ENCODE data around the gene GPC3.

Gene GPC3

DNA sequence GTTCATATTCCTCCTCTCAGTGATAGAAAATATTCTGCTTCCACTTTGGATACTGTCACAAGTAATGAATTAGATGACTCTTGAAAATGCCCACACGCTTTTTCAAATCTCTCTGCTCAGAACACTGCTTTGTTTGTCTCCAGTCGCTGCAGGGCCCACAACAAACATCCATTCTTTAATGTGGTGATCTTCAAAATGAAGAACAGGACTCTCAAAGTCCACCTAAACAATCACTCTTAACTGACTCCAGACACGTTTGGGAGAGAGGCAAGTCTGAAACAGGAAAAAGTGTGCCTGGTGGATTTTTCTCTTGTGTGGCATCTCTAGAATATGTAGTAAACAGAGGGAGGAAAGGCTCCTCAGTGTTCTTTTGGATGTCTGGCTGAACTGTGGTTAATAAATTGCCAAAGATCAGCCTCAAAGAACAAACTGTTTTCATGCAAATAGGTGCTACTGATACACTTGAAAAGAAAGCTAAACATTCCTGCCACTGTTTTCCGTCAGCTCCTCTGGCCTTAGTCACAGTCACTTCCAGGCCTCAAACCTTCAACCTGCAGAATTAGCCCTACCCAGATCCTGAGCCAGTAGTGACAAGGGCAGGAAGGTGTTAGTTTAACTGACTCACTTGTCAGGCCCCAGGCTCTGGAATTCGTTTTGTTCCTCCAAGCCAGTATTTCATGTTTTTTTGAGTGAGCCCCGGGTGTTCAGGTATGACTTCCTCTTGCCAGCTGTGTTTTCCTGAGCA lies 310.5 kb downstream of the GPC3 start:
- DNase-seq = no peak

DNA sequence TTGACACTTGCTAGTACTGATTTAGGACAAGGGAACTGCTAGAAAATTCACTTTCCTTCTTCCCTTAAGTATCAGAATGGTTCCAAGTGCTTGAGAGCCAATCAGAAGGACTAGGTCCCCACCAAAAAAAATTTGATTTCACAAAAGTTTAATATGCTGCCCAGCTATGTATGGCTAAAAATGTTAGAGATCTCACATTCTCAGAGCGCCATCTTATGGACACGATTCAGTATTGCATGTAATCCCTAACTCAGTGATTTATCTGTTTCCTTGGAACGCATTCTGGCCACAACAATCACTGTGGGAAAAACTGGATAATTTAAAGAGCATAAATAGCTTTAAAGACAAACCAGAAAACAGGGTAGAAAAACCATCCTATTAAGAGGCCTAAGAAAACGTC lies 315.0 kb downstream of the GPC3 start:
- DNase-seq = peak in 1 of 2 donors; percentile 6

DNA sequence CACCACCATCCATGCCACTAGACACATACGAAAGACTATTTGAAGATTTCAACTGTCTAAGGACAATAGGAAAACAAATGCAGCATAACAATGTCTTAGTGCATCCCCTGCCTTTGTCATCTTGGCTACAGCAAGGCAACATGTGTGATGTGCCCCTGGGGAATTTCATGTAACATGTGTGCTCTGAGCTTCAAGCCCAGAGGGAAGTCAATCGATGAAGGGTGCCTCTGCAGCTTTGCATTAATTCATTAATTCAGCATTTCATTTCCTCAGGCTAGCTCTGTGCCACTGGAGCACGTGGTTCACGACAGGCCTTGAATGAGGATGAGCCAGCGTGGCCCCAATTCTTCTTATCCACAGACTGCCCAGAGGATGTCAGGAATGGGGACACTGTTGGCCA lies 316.2 kb downstream of the GPC3 start:
- no peak for DNase-seq

DNA sequence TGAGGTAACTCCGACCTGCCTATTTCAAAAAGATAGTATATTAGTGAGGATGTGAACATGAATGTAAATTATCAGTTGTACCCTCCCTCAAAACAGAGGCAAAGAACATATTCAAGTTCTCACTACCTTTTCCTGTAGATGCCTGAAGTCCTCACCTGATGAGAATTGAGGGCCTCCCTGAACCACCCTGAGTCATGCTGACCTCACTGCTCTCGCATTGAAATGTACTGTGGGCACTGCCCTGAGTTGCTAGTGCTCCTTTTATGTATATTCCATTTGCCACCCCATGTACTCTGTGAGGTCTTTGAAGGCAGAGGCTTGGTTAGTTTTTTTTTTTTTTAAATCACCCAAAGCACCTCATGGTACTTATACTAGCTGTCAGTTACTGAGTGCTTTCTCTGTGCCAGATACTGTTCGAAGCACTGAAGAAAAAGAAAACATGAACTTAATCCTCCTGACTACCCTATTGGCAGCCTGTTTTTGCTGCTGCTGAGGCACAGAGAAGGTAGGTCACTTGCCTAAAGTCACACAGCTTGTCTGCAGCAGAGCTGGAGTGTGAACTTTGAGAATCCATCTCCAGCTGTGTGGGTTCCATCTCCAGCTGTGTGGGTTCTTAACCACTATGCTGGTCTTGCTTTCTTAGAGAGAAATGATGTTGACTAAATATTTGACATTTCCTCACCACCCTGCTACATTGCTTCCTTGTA lies 317.0 kb downstream of the GPC3 start:
- no peak for DNase-seq

DNA sequence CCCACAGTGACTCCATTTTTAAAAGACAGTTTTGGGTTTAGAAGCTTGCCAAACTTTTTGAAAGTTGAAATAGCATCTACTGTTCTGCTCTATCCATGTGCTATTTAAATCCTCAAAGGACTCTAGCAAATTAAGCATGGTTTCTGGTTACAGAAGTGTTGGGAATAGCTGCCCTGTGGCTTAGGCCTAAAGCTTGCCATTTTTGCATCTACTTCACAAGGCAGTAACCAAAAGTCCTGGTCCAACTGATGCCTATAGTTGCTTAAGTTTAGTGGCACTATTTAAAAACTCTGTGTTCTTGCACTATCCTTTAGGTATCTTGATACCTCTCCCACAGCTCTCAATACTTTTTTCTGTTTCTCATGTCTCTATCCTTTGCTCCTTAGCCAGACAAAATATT lies 319.1 kb downstream of the GPC3 start:
- no peak for DNase-seq

DNA sequence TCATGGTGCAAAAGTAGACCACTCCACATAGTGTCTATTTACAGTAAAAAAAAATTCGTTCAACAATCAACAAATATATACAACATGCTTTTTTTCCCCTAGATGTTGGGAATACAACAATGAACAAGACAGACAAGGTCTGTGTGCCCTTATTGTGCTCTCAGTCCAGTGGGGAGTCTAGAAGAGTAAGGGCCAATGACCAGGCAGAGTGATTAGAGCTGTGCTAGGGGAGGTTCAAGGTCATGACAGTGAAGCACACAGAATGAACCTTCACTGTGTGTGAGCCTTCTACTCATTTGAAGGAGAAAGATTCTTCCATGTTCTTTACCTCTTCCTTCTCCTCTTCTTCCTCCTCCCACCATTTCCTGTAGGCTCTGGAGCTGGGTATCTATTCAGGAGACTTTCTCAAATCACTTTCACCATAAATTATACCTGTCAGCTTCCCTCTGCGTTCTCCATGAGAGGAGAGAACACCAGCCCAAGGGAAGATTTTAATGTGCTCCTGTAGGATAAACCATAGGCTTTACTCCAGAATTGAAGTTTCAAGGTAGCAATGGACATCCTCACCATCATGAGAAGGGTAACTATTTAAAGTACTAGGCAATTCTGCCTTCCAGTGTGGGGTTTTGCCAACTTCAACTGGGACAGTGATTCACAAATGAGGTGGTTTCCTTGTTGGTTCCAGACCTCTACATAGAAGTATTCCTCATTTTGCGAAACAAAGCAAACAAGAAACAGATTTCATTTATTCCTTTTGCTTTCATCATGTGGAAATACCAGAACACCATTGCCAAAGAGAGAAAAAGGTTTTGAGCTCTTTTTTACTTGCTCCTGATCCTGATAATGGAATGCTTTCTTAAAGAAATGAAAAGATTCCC lies 323.2 kb downstream of the GPC3 start:
- DNase-seq = no peak

DNA sequence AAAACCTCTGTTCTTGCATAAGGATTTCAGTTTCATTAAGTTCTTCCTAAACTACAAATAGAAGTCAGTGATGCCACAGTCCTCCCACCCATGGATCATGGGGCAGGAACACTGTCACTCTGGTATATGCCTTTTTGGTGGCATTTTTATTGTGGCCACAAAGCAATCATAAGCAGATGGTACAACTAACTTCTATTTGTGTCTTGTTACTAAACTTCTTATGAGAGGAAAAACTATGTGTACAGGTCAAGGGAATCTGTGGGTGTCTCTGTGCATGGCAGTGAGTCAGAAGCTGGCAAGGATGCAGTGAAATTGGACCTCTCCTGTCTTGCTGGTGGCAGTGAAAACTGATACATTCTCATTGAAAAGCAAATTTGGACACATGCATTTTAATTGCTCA lies 325.1 kb downstream of the GPC3 start:
- DNase-seq = no peak

DNA sequence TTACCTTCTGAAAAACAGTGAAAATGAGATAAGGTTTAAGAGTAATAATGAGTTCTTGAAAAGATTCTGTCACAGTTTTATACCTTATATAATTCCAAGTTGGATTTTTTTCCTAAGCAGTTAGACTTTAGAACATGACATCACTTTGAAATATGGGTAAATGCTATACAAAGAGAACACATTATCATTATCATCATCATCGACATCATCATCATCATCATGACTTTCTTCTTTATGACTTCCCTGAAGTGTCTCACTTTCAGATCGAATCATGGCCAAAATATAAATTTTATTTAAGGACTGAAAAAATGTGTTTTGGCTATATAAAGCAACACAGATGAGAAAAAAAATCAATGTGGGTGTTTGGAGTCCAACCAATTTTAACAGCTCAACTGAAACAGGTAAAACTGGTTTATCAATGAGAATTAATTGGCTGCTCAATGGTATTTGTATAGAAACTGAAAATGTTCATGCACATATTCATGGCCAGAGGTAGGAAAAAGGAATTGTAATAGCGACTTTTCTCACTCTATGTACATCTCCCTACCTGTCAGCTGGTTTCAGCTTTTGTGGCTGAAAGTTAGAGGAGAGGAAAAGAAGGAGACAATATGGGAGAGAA lies 327.0 kb downstream of the GPC3 start:
- DNase-seq = no peak

DNA sequence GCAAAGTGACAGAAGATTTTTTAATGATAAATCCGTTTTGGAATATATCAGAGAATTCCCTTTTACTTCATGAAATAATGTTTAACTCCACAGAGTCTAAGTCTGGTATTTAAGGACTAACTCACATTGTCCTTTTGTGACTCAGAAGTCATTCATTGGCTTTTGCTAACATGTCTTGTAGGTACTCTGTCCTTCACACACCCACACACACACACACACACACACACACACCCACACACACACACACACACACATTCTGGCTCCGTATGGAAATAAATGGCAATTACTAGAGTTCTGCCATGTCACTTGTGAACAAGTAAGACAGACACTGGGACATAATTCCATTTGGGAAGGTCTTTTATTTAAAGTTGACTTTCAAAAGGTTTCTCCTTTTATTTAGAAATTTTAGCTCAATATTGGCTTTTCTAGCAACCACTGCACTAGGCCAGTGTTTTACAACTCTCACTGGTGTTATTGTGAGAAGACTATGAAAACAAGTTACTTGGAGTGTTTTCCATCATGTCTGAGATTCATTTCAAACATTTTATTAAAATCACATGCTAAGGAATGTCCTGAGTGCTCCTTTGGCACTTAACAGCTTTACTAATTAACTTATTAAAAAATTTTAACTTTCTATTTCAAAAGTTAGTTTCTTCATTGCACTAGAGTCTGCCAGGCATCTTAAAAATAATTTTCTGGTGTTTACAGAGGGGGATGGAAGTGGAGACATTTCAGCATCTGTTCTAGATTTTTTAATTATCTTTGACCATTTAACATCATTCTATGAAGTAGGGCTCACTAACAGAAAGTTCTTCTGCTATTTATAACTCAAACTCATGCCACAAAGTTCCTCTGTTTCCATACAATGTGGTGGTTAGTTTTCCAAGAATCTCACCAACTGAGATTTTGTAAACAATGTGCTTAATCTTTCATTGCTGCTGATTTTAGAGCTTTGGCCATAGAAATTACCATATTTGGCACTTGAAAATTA lies 329.8 kb downstream of the GPC3 start:
- no peak for DNase-seq

DNA sequence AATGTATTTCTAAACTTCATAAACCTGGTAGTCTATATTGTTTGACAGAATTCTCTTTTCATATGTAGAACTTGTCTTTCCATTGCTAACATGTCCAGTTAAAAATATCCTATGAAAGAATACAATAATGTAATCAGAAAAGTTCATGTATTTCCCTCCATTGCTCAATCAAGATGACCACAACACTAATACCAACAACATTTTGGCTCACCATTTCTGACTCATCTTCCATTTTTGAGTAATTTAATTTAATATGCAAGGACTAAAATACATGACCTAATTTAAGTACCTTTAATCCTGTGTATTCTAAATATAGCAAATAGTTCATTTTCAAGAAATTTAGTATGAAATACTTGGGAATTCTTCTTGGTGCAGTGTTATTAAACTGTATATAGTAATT lies 330.6 kb downstream of the GPC3 start:
- DNase-seq = no peak

DNA sequence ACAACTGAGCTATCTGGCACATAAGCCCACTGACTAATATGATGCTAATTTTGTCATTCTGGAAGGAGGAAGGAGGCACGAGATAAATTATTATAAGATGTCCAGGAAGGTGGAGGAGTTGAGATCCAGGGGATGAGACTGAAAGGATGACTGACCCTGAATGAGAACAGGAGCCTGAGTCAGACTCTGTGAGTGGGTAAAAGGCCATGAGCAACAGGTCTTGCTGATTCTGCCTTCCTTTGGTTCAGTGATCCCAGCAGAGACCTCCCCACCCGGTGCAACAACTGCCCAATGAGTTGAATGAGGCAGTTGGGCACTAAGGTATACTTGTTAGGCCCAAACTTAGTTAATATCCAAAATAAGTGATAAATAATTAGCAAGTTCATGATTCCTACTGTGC lies 332.0 kb downstream of the GPC3 start:
- DNase-seq = no peak

DNA sequence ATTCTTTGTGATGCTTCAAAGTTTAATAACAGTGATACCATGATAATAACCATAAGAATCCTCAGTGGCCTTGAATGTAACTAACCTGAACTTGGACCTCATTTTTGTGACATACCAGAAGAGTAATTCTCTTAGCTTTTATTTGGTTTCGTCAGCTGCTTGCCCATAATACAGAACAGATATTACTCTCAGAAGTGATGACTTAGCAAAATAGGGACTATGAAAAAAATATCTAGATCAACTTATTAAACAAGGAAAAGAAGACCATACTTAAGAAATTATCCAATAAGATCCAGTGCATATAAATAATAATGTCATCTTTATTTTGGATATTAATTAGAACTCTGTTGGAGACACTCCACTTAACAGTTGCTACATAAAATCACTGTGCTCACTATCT lies 333.2 kb downstream of the GPC3 start:
- DNase-seq = no peak

DNA sequence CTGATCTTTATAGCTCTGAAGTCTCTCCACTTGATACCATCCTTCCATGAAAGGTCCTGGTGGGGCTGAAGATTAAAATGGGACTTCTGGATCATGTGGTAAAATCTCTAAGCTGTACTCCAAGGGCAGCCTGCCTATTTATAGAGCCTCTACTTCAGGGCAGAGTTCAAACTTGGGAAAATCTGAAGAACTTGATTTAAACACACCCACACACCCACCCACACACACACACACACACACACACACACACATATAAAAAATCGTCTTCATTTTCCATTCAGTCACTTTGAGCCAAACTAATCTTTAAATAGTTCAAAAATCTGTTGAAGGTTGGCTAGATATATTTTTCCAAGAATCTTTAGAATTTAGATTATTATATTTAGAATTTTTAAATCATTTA lies 335.2 kb downstream of the GPC3 start:
- DNase-seq = no peak

DNA sequence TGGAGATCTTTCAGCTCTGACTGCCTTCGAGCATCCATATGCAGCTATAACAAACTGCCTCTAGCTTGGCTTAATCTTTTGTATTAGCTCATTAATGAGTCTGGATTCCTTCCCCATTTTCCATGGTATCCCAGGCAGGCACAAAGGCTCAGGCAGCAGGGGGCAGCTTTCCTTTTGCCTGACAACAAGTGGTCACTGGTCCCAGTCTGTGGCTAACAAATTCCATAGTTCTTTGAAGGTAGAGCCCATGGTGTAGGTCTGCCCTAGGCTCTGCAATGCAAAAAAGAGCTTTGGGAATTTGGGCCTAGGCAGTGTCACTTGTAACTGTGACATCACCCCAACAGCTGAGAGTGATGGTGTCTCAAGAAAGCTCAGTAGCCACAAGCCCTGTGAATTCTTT lies 335.7 kb downstream of the GPC3 start:
- no peak for DNase-seq

DNA sequence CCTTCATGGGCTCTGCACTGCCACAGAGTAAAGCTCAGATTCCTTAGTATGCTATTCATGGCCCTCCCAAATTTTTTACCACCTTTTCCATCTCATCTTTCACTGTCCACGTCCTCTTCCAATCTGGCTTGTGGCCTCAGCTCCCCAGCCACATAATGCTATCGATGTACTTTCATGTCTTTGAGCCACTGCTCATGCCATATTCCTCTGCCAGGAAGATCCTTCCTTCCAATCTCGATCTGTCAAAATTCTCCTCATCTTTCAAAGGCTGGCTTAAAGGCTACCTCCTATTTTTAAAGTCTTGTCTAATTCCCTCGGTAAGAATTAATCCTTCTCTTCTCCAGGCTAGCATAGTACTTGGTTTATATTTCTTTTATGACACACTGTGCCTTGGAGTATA lies 336.8 kb downstream of the GPC3 start:
- no peak for DNase-seq

DNA sequence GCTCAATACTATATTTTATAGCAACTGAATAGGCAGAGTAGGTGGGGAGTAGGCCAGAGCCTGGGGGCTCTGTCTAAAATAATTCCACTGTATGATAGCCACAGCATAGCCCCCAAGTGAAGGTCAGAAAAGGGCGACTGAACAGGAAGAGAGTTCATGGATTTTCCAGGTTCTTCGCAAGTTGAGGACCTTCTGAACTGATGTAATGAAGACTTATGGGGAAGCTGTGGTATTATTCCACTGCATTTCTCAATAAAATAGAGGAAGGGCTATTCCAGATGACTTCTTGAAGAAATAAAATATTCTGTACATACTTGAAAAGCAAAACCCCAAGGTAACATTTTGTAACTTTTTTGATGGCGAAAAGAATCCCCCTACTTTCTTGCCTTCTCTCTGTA lies 338.7 kb downstream of the GPC3 start:
- no peak for DNase-seq

DNA sequence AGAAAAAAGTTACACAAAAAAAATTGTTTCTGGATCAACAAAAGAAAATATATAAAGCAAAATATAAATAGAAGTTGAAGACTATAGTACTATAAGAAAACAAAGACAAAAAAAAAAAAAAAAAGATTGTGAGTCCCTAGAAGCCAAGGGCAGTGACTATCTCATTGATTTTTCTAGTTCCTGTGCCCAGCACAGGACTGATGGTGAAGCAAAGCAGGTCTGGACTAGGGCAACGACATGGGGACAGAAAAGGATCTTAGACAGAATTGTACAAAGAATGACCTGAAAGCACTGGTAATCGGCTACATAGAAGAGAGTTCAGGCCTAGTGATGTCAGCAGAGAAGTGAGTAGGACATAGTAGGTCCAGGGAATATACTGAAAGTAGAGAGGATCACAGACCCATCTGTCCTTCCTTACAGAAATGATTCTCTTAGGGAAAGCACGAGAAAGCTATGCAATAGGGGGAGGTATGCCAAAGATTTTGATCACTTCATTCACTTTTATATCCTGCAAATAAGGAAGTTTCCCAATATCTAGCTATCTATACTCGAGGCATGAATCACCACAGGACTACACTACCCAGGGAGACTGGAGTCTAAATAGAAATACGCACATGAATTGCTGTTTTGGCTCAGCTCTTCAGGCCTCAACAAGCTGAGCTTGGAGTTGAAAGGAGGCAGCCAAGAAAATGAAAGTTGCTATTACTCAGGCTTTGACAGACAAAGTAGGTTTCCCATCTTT lies 339.2 kb downstream of the GPC3 start:
- DNase-seq = no peak

DNA sequence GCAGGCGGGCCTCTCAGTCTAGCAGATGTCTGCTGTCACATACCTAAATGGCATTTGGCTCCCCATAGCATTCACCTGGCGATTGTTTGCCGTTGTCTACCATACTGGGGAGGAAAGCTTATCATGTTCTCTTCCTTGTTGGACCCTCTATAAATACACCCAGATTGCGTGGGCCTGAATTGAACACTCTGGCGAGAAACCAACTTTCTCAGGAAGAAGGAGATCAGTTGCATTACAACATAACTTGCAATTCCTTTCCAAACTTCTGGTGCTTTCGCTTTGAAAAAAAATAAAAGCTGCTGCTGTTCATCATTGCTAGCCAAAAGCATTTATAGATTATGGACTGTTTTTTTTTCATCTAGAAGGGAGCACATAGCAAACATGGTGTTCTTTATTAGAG lies 340.1 kb downstream of the GPC3 start:
- DNase-seq = no peak

DNA sequence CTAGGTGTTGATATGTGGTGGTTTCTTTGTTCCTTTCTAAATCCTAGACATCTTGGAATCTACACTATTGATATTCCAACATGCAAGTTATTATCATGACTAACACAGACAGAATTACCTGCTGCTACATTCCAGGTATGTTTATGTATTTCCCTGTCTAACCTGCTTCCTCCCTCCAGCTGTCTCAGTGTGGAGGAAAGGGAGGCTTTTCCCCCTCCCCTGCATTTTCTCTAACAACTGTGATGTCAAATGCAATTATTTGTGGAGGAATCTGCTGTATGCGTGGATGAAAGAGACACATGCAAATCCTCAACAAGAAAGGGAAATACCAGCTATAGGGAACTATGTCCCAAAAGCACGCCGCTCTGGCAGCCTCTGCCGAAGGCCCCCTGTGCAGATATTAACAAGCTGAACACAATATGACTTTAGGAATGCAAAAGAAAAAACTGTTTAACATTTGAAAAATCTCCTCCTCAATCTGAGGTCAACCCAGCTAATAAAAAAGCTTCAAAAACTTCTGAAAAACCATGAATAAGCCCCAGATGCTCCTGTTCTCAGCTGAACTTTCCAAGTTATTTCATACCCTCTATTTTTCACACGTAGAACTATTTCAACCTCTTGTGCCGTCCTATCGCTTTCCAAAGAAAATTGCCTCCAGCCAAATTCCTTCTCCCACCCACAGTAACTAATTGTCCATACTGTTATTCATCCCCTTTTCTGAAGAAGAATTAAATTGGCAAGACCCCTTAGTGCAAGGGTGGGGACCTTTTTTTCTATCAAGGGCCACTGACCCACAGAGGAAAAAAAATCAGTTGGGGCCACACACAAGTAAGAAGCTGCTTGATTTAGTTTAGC lies 345.0 kb downstream of the GPC3 start:
- DNase-seq = no peak

DNA sequence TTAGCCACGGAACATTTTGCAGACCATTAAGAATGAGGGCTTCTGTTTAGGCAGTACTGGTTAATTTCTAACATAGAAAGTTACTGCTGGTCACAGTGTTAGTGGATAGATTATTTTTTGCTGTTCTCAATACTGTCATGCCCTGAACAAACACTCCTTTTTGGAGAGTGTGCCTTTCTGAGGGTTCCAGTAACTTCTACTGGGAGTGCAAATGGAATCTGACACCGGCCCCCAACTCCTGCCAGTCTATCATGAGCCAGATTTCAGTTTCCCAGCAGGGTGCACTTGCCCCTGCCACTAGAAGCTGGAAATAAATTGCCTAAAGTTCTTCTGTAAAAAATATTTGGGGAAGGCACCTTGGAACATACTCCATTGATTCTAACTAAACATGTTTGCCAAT lies 345.7 kb downstream of the GPC3 start:
- no peak for DNase-seq

Measured in CD4-positive, alpha-beta T cell treated with Interleukin-4 for 1 hour (primary cell).